Choroid plexus epithelial cell (primary cell): ENCODE results near the gene BAZ2B.

Experiments
- DNase-seq: peaks from one replicate; pipeline ENCODE4 v3.0.0-alpha.2; 2010; ENCODE audit warnings: low read depth
- H3K4me3 ChIP-seq: 2 replicates; pipeline ENCODE4 v1.5.1; 2011; ENCODE audit warnings: low read depth, mild to moderate bottlenecking, control low read depth, low read length, moderate library complexity
- TF ChIP-seq, protein P1 (sequence below): conservative IDR thresholded peaks from 2 replicates; pipeline ENCODE4 v1.5.1; 2011; ENCODE audit warnings: low read depth, mild to moderate bottlenecking, control low read depth, inconsistent platforms, low read length, moderate library complexity

Gene BAZ2B

DNA sequence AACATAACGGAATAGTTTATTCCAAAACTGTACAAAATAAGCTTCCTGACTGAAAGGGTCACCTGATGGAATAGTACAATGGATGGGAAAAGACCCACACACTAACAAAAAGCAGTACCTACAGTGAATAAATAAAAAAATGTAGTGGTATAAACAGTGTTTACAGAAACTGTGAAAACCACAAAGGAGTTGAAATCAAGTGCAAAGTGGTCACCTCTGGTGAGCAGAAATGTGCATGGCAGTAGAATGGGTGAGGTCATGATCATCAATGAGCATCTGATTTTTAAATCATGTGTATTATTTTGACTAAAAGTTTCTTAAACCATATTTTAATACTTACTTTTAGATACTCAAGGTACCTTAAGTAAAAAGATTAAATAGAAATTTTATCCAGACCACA lies 341.2 kb downstream of the BAZ2B start:
- H3K4me3 ChIP-seq: no peak overlapping the region
- DNase-seq: no peak
- TF ChIP-seq, protein P1, sequence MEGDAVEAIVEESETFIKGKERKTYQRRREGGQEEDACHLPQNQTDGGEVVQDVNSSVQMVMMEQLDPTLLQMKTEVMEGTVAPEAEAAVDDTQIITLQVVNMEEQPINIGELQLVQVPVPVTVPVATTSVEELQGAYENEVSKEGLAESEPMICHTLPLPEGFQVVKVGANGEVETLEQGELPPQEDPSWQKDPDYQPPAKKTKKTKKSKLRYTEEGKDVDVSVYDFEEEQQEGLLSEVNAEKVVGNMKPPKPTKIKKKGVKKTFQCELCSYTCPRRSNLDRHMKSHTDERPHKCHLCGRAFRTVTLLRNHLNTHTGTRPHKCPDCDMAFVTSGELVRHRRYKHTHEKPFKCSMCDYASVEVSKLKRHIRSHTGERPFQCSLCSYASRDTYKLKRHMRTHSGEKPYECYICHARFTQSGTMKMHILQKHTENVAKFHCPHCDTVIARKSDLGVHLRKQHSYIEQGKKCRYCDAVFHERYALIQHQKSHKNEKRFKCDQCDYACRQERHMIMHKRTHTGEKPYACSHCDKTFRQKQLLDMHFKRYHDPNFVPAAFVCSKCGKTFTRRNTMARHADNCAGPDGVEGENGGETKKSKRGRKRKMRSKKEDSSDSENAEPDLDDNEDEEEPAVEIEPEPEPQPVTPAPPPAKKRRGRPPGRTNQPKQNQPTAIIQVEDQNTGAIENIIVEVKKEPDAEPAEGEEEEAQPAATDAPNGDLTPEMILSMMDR: no peak

DNA sequence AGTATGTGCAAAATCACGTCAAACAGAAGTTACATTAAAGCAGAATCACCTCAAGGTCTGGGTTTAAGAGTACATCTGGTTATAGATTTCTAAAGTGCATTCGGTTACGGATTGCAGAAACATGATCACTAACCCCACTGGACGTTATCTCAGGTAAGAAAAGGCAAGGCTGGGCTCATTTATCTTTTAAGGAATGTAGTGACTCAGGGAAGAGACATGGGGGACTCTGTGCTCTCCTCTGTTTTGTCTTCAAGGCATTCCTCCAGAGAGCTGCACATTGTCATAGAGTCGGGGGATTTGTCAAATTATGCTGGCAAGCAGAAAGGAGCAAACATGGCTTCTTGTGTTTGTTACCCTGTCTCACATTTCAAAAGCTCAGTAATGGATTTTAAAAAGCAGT lies 344.2 kb downstream of the BAZ2B start:
- TF ChIP-seq, protein P1: no peak
- H3K4me3 ChIP-seq: no peak overlapping the region
- no peak for DNase-seq

DNA sequence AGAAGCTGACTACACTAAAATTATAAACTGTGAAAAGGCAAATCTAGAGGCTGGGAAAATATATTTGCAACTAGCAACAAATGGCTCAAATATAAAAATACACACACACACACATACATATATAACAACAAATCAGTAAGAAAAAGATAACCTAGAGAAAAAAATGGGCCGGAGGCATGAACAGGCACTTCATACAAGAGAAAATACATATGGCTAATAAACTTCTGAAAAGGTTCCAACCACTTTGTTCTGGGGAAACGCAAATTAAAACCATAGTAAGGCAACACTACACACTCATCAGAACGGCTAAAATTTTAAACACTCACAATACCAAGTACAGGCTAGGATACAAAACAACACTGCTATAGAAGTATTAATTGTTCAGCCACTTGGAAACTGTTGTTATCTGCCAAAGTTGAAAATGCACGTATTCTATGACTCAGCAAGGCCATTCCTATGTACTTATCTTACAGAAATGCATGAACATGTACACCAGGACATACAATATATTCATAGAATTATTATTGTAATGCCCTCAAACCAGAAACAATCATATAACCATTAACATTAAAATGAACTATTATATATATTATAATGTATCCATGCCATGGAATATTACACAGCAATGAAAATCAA lies 345.5 kb downstream of the BAZ2B start:
- DNase-seq: no peak
- TF ChIP-seq, protein P1: no peak
- H3K4me3 ChIP-seq: no peak overlapping the region
